Stomach (tissue), 4 donors: ENCODE data around the gene SYT8.

Source experiments
- POLR2A ChIP-seq, 4 donors: fragments of 450-650 bp; IDR thresholded peaks; one replicate each; pipeline ENCODE4 v1.6.1; 2016; ENCODE audit warnings: antibody characterized with exemption in 4 of 4, control low read depth in 2 of 4, mild to moderate bottlenecking in 1 of 4, moderate library complexity in 1 of 4
- POLR2AphosphoS5 ChIP-seq, 3 donors: sonication (generic); formaldehyde crosslinking; IDR thresholded peaks; one replicate each; pipeline ENCODE4 v1.6.1; 2016; ENCODE audit warnings: antibody characterized with exemption in 3 of 3
- TF ChIP-seq, protein P1 (sequence below), 7 experiments: fragments of 450-650 bp in 4 of 7; fragments of 200-600 bp in 3 of 7; sonication (generic) in 3 of 7; IDR thresholded peaks; one replicate each; pipeline ENCODE4 v1.5.1; 2016 to 2019; ENCODE audit warnings: antibody characterized with exemption in 7 of 7, control low read depth in 2 of 7, mild to moderate bottlenecking in 1 of 7

DNA sequence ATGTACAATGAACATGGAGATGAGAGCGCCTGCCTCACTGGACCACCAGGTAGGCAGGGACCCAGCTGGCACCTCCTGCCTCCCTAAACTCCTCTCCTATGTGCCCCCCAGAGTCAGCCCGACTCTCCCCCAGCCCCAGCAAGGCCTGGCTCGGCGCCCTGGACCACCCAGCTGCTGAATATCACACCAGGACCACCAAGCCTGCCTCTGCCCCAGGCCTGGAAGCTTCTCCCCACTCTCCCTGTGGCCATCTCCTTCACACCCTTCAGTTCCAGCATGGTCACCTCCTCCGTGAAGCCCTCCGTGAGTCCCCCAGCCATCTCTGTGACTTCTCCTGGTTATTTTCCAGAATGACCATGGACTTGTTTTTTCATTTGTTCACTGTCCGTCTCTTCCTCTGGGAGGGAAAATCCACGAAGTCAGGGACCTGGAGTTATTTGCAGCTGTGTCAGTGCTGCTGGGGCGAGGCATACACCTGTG is 11.7 kb downstream of the SYT8 start:
- TF ChIP-seq, protein P1, sequence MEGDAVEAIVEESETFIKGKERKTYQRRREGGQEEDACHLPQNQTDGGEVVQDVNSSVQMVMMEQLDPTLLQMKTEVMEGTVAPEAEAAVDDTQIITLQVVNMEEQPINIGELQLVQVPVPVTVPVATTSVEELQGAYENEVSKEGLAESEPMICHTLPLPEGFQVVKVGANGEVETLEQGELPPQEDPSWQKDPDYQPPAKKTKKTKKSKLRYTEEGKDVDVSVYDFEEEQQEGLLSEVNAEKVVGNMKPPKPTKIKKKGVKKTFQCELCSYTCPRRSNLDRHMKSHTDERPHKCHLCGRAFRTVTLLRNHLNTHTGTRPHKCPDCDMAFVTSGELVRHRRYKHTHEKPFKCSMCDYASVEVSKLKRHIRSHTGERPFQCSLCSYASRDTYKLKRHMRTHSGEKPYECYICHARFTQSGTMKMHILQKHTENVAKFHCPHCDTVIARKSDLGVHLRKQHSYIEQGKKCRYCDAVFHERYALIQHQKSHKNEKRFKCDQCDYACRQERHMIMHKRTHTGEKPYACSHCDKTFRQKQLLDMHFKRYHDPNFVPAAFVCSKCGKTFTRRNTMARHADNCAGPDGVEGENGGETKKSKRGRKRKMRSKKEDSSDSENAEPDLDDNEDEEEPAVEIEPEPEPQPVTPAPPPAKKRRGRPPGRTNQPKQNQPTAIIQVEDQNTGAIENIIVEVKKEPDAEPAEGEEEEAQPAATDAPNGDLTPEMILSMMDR (IDR thresholded peaks at IDR 0.05): no peak
- TF ChIP-seq POLR2A (IDR thresholded peaks at IDR 0.05) (no peak), POLR2AphosphoS5 (IDR thresholded peaks at IDR 0.05) (no peak)
